ENCODE measurements around the gene PPM1L. TPM values are rescaled to one million over a fixed set of nuclear protein-coding genes. Genes with fewer than 3 reads are reported as not detected.

The PPM1L gene
- total RNA-seq: 78.7 TPM

DNA sequence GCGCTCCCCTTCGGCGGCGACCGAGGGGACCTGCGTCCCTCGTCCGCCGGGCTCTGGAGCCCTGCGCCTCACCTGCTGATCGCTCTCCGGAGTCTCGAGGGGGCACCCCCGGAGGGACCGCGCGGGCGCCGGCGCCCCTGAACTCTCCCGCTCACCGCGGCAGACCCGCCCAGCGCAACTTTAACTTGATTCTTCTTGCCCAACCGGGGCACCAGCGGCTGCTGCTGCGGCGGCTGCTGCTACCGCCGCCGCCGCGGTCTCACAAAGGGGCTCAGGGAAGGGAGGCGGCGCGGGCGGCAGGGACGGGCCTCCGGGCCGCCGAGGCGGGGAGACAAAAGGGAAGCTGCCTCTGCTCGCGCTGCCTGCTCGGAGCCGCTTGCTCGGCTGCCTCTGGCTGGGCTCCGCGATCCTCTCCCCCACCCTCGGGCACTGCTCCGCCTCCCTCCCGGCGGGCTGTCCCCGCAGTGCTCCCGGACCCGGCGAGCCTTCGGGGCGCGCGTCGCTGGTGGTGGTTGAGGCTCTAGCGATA is at the start of gene PPM1L:
Gene PPM1L, plus strand, starts transcription at position 456 of the 529 bp plus-strand sequence.

DNA sequence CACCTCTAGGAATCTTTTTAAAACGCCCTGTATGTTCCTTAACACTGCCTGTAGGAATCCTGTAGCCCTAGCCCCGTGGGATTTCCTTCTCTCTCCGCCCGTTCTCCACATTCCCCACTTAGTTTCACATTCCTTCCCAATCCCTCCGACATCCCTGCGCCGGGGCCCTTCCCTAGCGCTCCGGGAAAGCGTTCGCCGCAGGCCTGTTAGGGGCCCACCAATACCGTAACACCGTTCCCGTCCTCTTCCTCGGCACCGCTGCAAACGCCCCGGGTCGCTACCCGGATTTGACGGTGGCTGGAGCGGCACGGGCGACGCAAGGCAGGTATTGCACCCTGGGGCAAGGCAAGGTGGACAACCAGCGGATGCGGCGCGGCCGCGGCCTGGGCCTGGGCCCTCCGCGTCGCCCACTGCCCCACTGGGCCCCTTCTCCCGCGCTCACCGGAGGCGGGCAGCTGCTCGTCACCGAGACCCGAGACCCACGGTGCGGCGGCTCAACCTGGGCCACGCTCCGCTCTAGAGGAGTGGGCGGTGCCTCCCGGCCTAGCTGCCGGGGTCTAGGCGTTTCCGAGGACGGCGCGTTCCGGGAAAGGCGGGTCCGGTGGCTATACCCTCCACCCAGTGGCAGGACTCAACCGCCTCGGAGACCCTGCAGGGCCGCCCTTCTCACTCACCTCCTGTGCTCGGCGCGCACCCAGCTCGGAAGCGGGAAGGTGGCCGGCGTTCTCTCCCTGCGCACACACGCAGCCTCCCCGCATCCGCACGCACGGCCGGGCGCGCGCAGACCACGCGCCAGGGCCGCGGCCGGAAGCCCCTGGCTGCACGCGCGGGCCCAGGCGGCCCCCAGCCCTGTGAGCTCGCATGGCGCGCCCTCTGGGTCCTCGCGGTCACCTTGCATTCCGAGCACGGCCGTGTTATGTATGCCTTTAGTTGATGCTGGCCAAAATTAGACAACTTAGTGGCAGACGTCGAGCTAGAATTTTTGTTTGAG is 348.8 kb downstream of the PPM1L start, which contains the start of gene B3GALNT1:
Gene B3GALNT1, minus strand, starts transcription at position 789 of the 991 bp plus-strand sequence. CDS start 18,595 bp downstream, outside the sequence.

Other genes with a start within 250 kb of the PPM1L start
- gene KPNA4, start 190.7 kb upstream of the PPM1L start, total RNA-seq: 40.1 TPM
- not detected for gene ARL14, start 79.1 kb upstream of the PPM1L start, total RNA-seq